NCI-H526 treated with DMSO at 0.1 percent for 48 hours (cell line): ENCODE data around the gene MXI1.
"Not testable (repeated sequence)": the region's sequence is repeated elsewhere in the genome, so short reads cannot be mapped to it uniquely, and the experiment has no call there.

Experiments
- DNase-seq: peaks from one replicate; lab custom pipeline; 2025; lab: John Stamatoyannopoulos, UW

Gene MXI1

DNA sequence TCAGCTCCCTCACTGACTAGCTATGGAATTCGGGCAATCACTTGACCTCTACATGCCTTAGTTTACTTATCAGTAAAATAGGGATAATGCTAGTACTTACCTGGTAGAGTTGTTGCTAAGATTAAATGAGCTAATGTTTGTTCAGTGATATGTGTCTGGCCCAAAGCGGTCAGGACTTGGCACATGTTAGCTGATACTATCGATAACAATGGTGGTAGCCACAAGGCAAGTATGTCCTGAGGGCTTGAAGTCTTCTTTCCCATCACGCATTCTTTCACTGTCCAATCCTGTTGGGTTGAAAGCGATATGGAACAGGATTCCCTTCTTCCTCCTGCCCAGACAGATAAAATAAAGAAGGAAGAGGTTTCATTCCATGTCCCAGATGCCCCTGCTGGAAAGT is 25.5 kb upstream of the MXI1 start:
- no peak for DNase-seq

DNA sequence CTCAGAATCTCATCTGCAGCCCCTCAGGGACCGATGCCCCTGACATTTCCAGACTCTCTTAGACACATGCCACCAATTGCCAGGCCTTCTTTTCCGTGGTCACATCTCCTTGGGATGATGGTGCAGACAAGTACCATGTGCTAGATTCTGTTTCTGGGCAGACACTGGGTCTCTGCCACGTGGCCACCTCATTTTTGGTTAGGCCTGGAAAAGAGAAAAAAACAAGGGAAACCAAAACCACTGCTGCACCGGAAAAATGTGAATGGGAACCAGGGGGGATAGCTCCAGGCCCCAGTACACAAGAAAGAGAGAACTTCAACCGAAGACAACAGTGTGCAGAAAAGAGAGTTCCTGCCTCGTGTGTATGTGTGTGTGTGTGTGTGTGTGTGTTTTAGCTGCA is 23.0 kb upstream of the MXI1 start:
- DNase-seq: no peak

DNA sequence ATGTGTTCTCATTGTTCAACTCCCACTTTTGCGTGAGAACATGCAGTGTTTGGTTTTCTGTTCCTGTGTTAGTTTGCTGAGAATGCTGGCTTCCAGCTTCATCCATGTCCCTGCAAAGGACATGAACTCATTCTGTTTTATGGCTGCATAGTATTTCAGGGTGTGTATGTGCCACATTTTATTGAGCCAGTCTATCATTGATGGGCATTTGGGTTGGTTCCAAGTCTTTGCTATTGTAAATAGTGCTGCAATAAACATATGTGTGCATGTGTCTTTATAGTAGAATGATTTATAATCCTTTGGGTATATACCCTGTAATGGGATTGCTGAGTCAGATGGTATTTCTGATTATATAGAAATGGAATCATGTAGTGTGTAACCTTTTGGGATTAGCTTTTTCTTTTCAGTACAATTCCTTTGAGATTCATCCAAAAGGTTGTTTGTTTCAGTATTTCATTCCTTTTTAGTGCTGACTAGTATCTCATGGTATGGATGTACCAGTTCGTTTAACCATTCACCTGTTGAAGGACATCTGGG is 21.7 kb upstream of the MXI1 start:
- not testable (repeated sequence) for DNase-seq

DNA sequence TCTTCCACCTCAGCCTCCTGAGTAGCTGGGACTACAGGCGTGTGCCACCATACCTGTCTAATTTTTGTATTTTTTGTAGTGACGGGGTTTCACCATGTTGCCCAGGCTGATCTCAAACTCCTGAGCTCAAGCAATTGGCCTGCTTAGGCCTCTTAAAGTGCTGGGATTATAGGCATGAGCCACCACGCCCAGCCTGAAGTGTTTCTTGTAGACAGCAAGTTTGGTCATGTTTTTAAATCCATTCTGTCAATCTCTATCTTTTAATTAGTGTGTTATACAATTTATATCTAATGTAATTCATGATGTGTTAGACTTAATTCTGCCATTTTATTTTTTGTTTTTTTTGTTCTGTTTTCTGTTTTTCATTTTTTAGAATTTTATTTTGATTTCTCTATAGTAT is 17.2 kb upstream of the MXI1 start:
- no peak for DNase-seq

DNA sequence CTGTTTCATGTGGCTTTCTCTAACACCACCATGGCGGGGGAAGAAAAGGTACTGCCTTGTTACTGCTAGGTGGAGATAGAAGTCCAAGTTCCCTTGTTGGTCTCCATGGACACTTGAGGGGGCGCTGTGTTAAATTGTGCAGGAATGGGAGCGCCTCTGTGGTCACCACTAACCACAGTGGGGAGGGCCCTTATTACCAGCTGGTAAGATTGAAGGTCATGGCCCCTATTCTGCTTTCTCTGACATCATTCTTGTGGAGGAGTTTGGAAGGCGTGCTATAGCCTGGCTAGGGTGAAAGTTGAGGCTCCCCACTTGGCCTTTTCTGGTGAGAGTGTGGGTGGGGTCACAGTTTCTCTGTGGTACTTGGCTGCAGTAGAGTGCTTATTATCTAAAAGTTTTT is 14.9 kb upstream of the MXI1 start:
- DNase-seq: no peak

- no peak for DNase-seq
Observed at GRCh38 chr10:110200503-110200902, 6.9 kb upstream of the MXI1 start.

- DNase-seq: peak; percentile 17
Observed at GRCh38 chr10:110201046-110201445, 6.4 kb upstream of the MXI1 start.

DNA sequence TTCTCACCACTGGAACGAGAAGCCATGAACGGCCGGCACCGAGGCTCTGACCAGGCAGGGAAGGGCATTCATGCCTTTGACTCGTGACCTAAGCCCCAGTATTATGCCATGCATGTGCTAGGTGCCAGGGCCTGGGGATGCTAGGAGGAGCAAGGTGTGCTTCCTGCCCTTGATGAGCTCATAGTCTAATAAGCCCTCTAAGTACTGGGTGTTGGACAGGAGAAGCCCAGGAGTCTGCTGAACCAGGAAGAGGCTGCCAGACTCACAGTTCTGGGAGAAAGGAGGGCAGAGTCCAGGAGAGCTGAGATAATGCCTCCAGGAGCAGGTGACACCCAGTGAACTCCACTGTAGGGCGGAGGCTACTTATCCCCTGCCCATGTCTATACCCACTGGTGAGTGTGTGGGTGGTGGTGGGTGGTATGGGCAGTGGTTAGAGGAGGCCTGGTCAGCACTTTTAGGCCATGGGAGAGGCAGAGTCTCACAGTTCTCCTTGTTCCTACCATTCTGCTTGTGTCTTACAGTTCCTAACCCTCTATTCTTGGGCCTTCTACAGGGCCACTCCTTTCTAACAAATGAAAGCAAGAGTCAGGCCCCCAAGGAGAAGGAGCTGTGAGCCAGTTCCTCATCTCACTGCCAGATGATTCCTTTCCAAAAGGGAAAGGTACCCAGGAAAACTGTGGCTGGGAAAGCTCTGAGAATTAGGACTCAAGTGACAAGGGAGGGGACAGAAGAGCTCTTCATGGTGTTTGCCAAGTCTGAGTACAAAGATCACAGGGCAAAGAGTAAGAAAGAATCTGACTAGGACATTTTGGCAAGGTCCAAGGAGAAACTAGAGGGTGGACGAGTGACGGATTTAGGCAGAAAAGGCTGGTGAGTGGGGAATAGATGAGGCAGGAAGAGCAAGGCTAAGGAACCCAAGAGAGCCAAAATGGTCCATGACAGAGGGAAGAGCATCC is 3.6 kb upstream of the MXI1 start:
- no peak for DNase-seq

GRCh38 chr10:110205051-110205675 is 2.2 kb upstream of the MXI1 start:
- no peak for DNase-seq

DNA sequence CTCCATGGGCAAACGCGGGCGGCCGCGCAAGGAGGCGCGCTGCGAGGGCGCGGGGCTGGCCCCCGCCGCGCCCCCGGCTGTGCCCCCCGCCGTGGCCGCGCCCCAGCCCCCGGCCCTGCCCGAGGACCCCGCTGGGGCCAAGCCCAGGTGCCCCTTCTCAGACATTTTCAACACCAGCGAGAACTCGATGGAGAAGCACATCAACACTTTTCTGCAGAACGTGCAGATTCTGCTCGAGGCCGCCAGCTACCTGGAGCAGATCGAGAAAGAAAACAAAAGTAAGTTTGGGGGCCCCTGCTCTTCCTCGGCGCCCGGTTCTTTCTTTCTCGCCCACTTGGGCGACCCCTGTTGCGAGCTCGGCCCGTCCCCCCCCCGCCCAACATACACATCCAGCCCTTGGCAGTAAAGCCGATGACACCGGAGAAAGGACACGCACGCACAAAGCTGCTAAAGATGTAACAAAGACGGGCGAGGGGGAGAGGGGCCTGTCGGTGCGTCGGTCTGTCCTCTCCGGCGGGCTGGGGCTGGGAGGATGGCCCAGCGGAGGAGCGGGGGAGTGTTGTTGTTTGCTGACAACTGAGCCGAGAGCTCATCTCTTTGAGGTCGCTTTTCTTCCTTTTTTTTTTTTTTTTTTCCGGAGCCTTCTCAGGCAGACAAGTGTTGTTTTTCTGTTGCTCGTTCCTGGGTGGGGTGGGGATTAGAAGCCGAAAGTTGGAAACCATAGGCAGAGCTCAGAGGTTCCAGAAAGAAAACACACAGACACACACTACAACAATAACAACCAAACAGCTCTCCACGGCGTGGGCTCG is 604 bp downstream of the MXI1 start:
- peak; percentile 28 for DNase-seq

- DNase-seq: peak; percentile 28
Observed at GRCh38 chr10:110208614-110209453, 1.4 kb downstream of the MXI1 start.

DNA sequence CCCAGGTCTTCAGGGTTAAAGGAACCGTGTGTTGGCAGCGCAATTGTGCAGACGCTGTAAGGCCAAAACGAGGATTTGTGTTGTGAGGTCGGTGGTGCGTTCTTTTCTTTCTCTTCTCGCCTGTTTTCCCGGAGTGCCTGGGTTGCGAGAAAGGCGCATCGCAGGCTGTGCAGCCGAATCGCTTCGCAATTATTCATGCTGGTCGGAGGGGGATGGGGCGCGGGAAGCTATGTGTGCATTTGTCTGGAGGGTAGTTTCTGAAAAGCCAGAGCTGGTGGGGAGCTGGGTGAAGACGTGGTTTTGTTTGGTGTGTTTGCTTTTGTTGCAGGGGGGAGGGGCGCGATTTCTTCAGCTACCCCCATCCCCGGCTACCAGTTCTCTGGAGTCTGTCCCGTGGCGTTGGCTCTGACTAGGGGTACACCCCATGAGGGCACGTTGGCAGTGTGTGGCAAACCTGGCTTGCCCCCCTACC is 2.1 kb downstream of the MXI1 start:
- DNase-seq: peak; percentile 51

DNA sequence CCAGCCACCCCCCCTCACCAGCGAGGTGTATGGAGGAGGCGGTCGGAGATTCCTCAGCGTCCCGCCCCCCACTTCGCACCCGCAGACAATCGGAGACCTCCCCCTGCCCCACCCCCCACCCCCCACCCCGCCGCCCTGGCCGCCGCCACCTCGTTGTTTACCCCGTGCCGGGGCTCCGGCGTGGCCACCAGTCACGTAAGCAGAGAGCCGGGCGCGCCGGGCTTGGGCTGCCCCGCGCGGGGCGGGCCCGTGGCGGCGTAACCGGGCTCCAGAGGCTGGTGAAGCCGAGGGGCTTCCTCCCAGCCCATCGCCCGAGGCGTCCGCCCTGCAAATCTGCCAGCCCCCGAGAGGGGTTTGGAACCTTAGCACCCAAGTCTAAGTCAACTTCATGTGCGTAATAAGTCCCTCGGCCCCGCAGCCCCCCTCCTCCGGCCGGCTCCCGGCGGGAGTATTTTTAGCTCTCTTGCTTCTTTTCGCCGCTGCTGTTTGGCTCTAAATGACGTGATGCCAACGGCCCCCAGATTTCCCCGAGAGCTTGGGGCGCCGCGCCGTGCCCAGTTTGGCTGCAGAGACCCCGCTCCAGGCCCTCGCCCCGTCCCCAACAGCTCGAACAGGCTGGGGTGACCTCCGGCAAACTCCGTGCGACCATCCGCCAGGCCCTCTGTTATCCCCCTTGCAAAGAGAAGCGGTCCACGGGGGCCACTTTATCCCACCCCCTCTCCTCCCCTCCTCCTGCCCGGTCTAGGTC is 2.7 kb downstream of the MXI1 start:
- DNase-seq: peak; percentile 43

DNA sequence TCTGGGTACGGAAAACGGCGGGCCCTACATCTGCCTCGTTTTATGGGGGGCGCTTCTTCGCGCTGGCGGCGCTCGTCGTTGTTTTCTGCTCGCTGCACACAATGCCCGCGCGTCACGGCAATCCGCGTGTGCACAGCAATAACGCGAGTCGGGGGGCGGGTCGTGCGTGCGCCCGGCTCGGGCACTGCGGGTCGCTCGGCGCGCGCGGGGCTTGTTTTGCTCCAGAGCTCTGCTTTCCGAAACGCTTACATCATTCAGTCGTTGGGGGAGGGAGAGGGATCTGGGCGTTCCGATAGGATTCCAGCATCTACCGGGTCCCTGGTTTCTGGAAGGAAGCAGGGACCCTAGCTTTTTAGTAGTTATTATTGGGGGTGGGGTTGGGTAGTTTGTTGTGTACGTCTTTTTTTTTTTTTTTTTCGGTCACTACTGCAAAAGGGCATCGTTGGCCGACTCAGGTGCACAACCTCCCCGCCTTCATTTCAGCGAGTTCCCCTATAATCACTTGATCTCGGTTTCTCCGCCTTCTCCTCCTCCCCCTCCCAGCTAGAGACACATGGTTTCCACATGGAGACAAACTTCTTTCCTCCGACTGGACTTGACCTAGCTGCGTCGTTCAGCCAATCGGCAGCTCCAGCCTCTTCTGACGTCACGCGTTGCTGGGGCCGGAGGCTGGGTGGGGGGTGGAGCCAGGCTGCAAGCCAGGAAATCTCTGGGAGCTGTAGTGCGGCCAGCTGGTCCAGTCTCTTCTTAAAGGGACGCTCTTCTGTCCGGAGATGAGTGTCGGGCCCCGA is 3.5 kb downstream of the MXI1 start:
- peak; percentile 91 for DNase-seq

- DNase-seq: no peak
Observed at GRCh38 chr10:110211465-110211843, 4.0 kb downstream of the MXI1 start.

- no peak for DNase-seq
Observed at GRCh38 chr10:110212119-110213006, 5.0 kb downstream of the MXI1 start.

DNA sequence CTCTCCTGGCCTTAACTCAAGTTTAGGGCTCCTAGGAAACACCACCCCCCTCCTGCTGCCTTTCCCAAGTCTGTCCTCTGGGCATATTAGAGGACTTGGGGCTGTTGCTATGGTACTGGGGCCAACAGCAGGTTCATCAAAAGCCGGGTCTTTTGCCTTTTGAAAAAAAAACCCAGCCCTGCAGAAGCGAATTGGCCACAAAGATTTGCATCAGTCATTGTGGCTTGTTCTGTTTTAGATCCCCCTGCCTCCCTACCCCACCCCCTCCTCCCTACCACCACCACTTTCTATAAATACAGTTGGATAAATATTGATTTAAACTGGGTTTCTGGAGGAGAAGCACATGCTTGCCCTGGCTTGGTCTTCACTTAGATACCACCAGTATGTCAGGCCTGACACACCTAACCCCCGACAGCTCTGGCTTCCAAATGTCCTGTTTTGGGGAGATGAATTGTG is 7.0 kb downstream of the MXI1 start:
- peak; percentile 72 for DNase-seq
